UCSD-AML1 (cell line): Measurements from ENCODE around the gene GTF3C5.

Experiments
- DNase-seq: peaks from one replicate; lab custom pipeline; 2025; ENCODE audit not compliant: unreplicated experiment; lab: John Stamatoyannopoulos, UW

GTF3C5 gene

GRCh38 chr9:133104718-133105460, 74.1 kb downstream of the GTF3C5 start:
- no peak for DNase-seq

DNA sequence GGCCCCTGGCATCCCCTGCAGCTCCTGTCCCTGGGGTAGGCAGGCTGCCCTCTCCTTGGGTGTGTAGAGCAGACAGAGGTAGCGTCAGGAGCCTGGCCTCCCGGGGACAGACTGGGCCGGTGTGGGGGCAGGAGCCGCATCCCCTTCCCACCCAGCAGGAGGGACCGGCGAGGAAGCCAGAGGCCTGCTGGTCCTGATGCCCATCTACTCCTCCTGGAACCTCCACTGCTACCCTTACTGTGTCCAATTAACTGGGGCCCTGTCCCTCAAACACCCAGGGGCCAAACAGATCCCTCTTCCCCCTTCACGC, 74.6 kb downstream of the GTF3C5 start:
- DNase-seq, result no peak

DNA sequence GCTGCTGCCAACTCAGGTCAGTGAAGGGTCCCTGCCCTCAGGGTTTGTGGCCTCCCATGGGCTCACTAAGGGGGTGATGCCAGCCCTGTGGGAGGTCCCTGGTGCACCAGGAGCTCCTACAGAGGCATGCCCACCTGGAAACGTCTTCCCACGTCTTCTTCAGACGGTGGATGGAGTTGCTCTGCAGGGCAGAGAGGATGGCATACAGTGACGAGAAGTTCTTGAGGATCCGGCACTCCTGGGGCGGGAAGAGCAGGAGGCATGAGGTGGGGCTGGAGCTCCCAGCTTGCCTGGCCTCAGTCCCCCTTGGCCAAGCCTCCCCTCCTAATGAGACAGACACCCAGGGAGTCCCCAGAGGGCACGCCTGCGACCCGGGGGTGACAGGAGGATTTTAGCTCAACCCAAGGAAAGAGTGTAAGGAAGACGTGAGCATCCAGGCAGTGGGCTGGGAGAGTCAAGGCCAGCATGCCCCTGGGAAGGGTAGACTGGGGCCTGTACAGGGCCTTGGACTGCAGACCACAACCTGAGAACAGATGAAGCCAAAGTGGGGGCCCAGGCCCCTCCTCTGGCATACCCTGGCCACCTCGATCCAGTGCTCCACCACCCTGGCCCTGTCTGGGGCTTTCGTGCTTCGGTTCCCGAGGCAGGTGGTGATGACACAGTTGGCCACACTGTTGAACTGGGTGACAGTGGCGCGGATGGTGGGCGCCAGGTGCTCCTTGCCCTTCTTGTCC, 75.9 kb downstream of the GTF3C5 start:
- DNase-seq, result no peak

GRCh38 chr9:133107245-133107722, 76.5 kb downstream of the GTF3C5 start:
- no peak for DNase-seq
